H9 (cell line): Measurements from ENCODE around the gene DDO. TPM values are rescaled to one million over a fixed set of nuclear protein-coding genes. Genes with fewer than 3 reads are reported as not detected.

Experiments
- DNase-seq: peaks from one replicate; pipeline ENCODE4 v3.0.0-alpha.2; 2017
- H2AFZ ChIP-seq: one replicate; pipeline ENCODE4 v1.6.1; 2013; ENCODE audit warnings: mild to moderate bottlenecking, low read length, control low read depth, moderate library complexity
- H2AK5ac ChIP-seq: 2 replicates; pipeline ENCODE4 v1.6.1; 2013; ENCODE audit warnings: low read length, control low read depth, mixed read lengths; ENCODE audit not compliant: insufficient read length
- H2BK120ac ChIP-seq: one replicate; pipeline ENCODE4 v1.6.1; 2013; ENCODE audit warnings: low read depth, mild to moderate bottlenecking, low read length, control low read depth, inconsistent platforms; ENCODE audit not compliant: poor library complexity, severe bottlenecking
- H2BK12ac ChIP-seq: 2 replicates; pipeline ENCODE4 v1.6.1; 2013; ENCODE audit warnings: low read length, control low read depth, mixed read lengths, low read depth; ENCODE audit not compliant: insufficient read length
- H2BK15ac ChIP-seq: 2 replicates; pipeline ENCODE4 v1.6.1; 2013; ENCODE audit warnings: low read depth, low read length, control low read depth
- H2BK20ac ChIP-seq: one replicate; pipeline ENCODE4 v1.6.1; 2013; ENCODE audit warnings: low read depth, mild to moderate bottlenecking, low read length, control low read depth, inconsistent platforms; ENCODE audit not compliant: poor library complexity, severe bottlenecking
- H2BK5ac ChIP-seq: 2 replicates; pipeline ENCODE4 v1.6.1; 2013; ENCODE audit warnings: low read length, control low read depth, mixed read lengths; ENCODE audit not compliant: insufficient read length
- H3K14ac ChIP-seq: 2 replicates; pipeline ENCODE4 v1.6.1; 2013; ENCODE audit warnings: low read length, control low read depth; ENCODE audit not compliant: insufficient read depth
- H3K18ac ChIP-seq: 2 replicates; pipeline ENCODE4 v1.6.1; 2013; ENCODE audit warnings: low read depth, mild to moderate bottlenecking, mixed read lengths, low read length, control low read depth; ENCODE audit not compliant: insufficient read length
- H3K23ac ChIP-seq: 2 replicates; pipeline ENCODE4 v1.6.1; 2013; ENCODE audit warnings: low read length, control low read depth, mixed read lengths, low read depth; ENCODE audit not compliant: insufficient read length
- H3K23me2 ChIP-seq: 2 replicates; pipeline ENCODE4 v1.6.1; 2013; ENCODE audit warnings: low read depth, mild to moderate bottlenecking, mixed read lengths, low read length, control low read depth; ENCODE audit not compliant: insufficient read length, poor library complexity, severe bottlenecking
- H3K27ac ChIP-seq: 2 replicates; pipeline ENCODE4 v1.5.1; 2013; ENCODE audit warnings: low read length, control low read depth, mixed read lengths, low read depth; ENCODE audit not compliant: insufficient read length
- H3K27me3 ChIP-seq: 2 replicates; pipeline ENCODE4 v1.6.1; 2013; ENCODE audit warnings: low read length, control low read depth, inconsistent platforms; ENCODE audit not compliant: insufficient read depth
- H3K4ac ChIP-seq: 2 replicates; pipeline ENCODE4 v1.6.1; 2013; ENCODE audit warnings: low read depth, mild to moderate bottlenecking, control low read depth, inconsistent platforms, low read length, moderate library complexity
- H3K4me1 ChIP-seq: 2 replicates; pipeline ENCODE4 v1.6.1; 2013; ENCODE audit warnings: low read length, control low read depth, inconsistent platforms; ENCODE audit not compliant: insufficient read depth
- H3K4me2 ChIP-seq: 2 replicates; pipeline ENCODE4 v1.6.1; 2013; ENCODE audit warnings: low read length, control low read depth, mixed read lengths; ENCODE audit not compliant: insufficient read length, insufficient read depth
- H3K56ac ChIP-seq: 2 replicates; pipeline ENCODE4 v1.6.1; 2013; ENCODE audit warnings: low read depth, mild to moderate bottlenecking, mixed read lengths, low read length, control low read depth; ENCODE audit not compliant: insufficient read length
- H3K79me1 ChIP-seq: 2 replicates; pipeline ENCODE4 v1.6.1; 2013; ENCODE audit warnings: low read depth, mild to moderate bottlenecking, moderate library complexity, low read length, control low read depth, inconsistent platforms; ENCODE audit not compliant: insufficient read depth, poor library complexity, severe bottlenecking
- H3K79me2 ChIP-seq: 2 replicates; pipeline ENCODE4 v1.6.1; 2013; ENCODE audit warnings: low read length, control low read depth, inconsistent platforms; ENCODE audit not compliant: insufficient read depth
- H3K9ac ChIP-seq: 2 replicates; pipeline ENCODE4 v1.6.1; 2013; ENCODE audit warnings: low read length, control low read depth, mixed read lengths; ENCODE audit not compliant: insufficient read length; ENCODE audit errors: extremely low read depth
- H3K9me3 ChIP-seq: one replicate; pipeline ENCODE4 v1.6.1; 2013; ENCODE audit warnings: low read depth, low read length, inconsistent platforms; ENCODE audit not compliant: control insufficient read depth
- H3T11ph ChIP-seq: one replicate; pipeline ENCODE4 v1.6.1; 2013; ENCODE audit warnings: mild to moderate bottlenecking, low read length, control low read depth, inconsistent platforms
- H4K20me1 ChIP-seq: one replicate; pipeline ENCODE4 v1.6.1; 2013; ENCODE audit not compliant: control insufficient read depth, insufficient read length, insufficient read depth
- H4K5ac ChIP-seq: 2 replicates; pipeline ENCODE4 v1.6.1; 2013; ENCODE audit warnings: low read depth, mild to moderate bottlenecking, mixed read lengths, low read length, control low read depth; ENCODE audit not compliant: insufficient read length
- H4K8ac ChIP-seq: replicated peaks from 2 replicates; pipeline ENCODE4 v1.6.1; 2013; ENCODE audit warnings: low read length, control low read depth, mixed read lengths, low read depth; ENCODE audit not compliant: insufficient read length
- H4K91ac ChIP-seq: 2 replicates; pipeline ENCODE4 v1.6.1; 2013; ENCODE audit warnings: low read depth, mild to moderate bottlenecking, moderate library complexity, mixed read lengths, low read length, control low read depth; ENCODE audit not compliant: insufficient read length
- H3K27ac Mint-ChIP-seq, 3 experiments: 2 replicates in 2 of 3; 3 replicates in 1 of 3; pipeline ENCODE4 v1.8.0; 2020 to 2021; ENCODE audit warnings: mixed read lengths in 3 of 3, mild to moderate bottlenecking in 1 of 3, moderate library complexity in 1 of 3
- H3K27me3 Mint-ChIP-seq: 2 replicates; pipeline ENCODE4 v1.8.0; 2021; ENCODE audit warnings: low read depth, mild to moderate bottlenecking, moderate library complexity, mixed read lengths
- H3K36me3 Mint-ChIP-seq, 3 experiments: 2 replicates in 2 of 3; 3 replicates in 1 of 3; pipeline ENCODE4 v1.8.0; 2020 to 2021; ENCODE audit warnings: low read depth in 3 of 3, mixed read lengths in 3 of 3; ENCODE audit not compliant: insufficient read depth in 1 of 3
- H3K4me1 Mint-ChIP-seq, 2 experiments: 2 replicates each; pipeline ENCODE4 v1.8.0; 2020; ENCODE audit warnings: mixed read lengths in 2 of 2
- H3K4me3 Mint-ChIP-seq, 2 experiments: 2 replicates in 1 of 2; 3 replicates in 1 of 2; pipeline ENCODE4 v1.8.0; 2020 to 2021; ENCODE audit warnings: mild to moderate bottlenecking in 2 of 2, mixed read lengths in 2 of 2, moderate library complexity in 1 of 2
- H3K9me3 Mint-ChIP-seq, 2 experiments: 2 replicates in 1 of 2; 3 replicates in 1 of 2; pipeline ENCODE4 v1.8.0; 2020; ENCODE audit warnings: mild to moderate bottlenecking in 2 of 2, mixed read lengths in 2 of 2, moderate library complexity in 1 of 2
- CTCF ChIP-seq: fragments of 200-600 bp; sonication (generic); conservative IDR thresholded peaks from 3 replicates; pipeline ENCODE4 v1.8.0; 2021; ENCODE audit warnings: antibody characterized with exemption, mild to moderate bottlenecking
- WGBS: extraction: QIAGEN DNeasy Blood & Tissue Kit; methylation state at CpG from one replicate; pipeline ENCODE4 v1.1.7; 2013; ENCODE audit warnings: missing lambda C conversion rate, low lambda C conversion rate, mixed read lengths; ENCODE audit not compliant: insufficient read length; ENCODE audit errors: extremely low coverage; 5-methylcytosine and 5-hydroxymethylcytosine counted together
- total RNA-seq: library from RNA; stranded (reverse); gene quantifications from 2 replicates; pipeline ENCODE4 v1.2.1, GENCODE V29; 2021

Gene DDO
- total RNA-seq, 1 experiment from 2014 or later = not detected

- Histone ChIP-seq H3K79me2 (no peaks in the 10 kb centered on the region), H2AFZ (no peak overlapping the region), H2BK15ac (no peak overlapping the region), H2BK5ac (no peak overlapping the region), H2BK20ac (no peak overlapping the region), H4K20me1 (no peaks in the 10 kb centered on the region), H4K5ac (no peak overlapping the region), H2BK12ac (no peak overlapping the region), H3K79me1 (no peaks in the 10 kb centered on the region), H3K4ac (no peak overlapping the region), H3K27ac (no peak overlapping the region), H3K14ac (no peak overlapping the region), H3T11ph (no peak overlapping the region), H3K56ac (no peak overlapping the region), H3K4me2 (no peak overlapping the region), H2BK120ac (no peak overlapping the region), H2AK5ac (no peak overlapping the region), H3K4me1 (no peaks in the 10 kb centered on the region), H3K9ac (no peak overlapping the region), H3K27me3 (no peaks in the 10 kb centered on the region), H4K8ac (no peak overlapping the region), H3K18ac (no peak overlapping the region), H3K23ac (no peak overlapping the region), H3K23me2 (no peaks in the 10 kb centered on the region), H4K91ac (no peak overlapping the region), H3K9me3 (no peaks in the 10 kb centered on the region)
- WGBS = no CpG with 5 or more reads among the region's 43 CpGs
- Mint-ChIP-seq H3K36me3 (no peaks in the 10 kb centered on the region), H3K27ac (no peak overlapping the region), H3K4me3 (no peak overlapping the region), H3K4me1 (peaks cover 0 to 2% of the 10 kb centered on the region in 2 experiments; a peak in 1 of 4 replicates), H3K9me3 (no peaks in the 10 kb centered on the region), H3K27me3 (no peaks in the 10 kb centered on the region)
- no peak for DNase-seq
- TF ChIP-seq CTCF = no peak
Observed at GRCh38 chr6:110399219-110400071, 15.9 kb downstream of the DDO start.
